Measurements from ENCODE around the gene PITRM1. TPM values are rescaled to one million over a fixed set of nuclear protein-coding genes. Genes with fewer than 3 reads are reported as not detected.

Gene PITRM1
- total RNA-seq, 4 donors from 2014 or later: 67.6 to 107 (median 74.0) TPM

GRCh38 chr10:3149918-3150317 is 22.7 kb downstream of the PITRM1 start:
- no peak for DNase-seq (ENCODE audit: low spot score)
- no peak for ATAC-seq (ENCODE audit: low FRiP score)
- TF ChIP-seq CTCF (IDR thresholded peaks at IDR 0.05): no peak

- DNase-seq (ENCODE audit: low spot score) (no peak), ATAC-seq (ENCODE audit: low FRiP score) (no peak)
- no peak for TF ChIP-seq CTCF (IDR thresholded peaks at IDR 0.05)
These were observed 23.6 kb downstream of the PITRM1 start for GRCh38 chr10:3148994-3149393.

GRCh38 chr10:3148041-3148440 is 24.5 kb downstream of the PITRM1 start:
- DNase-seq (ENCODE audit: low spot score) (no peak), ATAC-seq (ENCODE audit: low FRiP score) (no peak)
- no peak for TF ChIP-seq CTCF (IDR thresholded peaks at IDR 0.05)

- no peak for ATAC-seq (ENCODE audit: low FRiP score)
- no peak for TF ChIP-seq CTCF (IDR thresholded peaks at IDR 0.05)
- no peak for DNase-seq (ENCODE audit: low spot score)
These were observed 25.3 kb downstream of the PITRM1 start for GRCh38 chr10:3147117-3147820.

- ATAC-seq (ENCODE audit: low FRiP score): no peak
- TF ChIP-seq CTCF (IDR thresholded peaks at IDR 0.05): no peak
- DNase-seq (ENCODE audit: low spot score): no peak
These were observed 26.3 kb downstream of the PITRM1 start for GRCh38 chr10:3146289-3146688.

- no peak for TF ChIP-seq CTCF (IDR thresholded peaks at IDR 0.05)
- no peak for DNase-seq (ENCODE audit: low spot score)
- ATAC-seq (ENCODE audit: low FRiP score): no peak
These were observed 27.2 kb downstream of the PITRM1 start for GRCh38 chr10:3145366-3145765.

GRCh38 chr10:3143791-3144434 is 28.7 kb downstream of the PITRM1 start:
- TF ChIP-seq CTCF (IDR thresholded peaks at IDR 0.05): no peak
- DNase-seq (ENCODE audit: low spot score): no peak
- no peak for ATAC-seq (ENCODE audit: low FRiP score)

All from omental fat pad (tissue), 4 donors.